Endothelial cell of umbilical vein (primary cell): ENCODE results near the gene KCNK1. TPM values are rescaled to one million over a fixed set of nuclear protein-coding genes. Genes with fewer than 3 reads are reported as not detected.

ENCODE experiments used
- BruUV-seq: library from RNA; stranded (reverse); fragments of 400-500 nt; replicated peaks from 2 replicates; lab custom pipeline; 2021; lab: Mats Ljungman, UMichigan
- CTCF ChIA-PET: fragments of 300-600, 350-600 bp; sonication (Branson Sonifier 250); formaldehyde crosslinking; loops from one replicate; lab custom pipeline; 2021; ENCODE audit warnings: antibody characterized with exemption, inconsistent platforms; lab: Charles Lee
- POLR2A ChIA-PET: fragments of 300-600, 350-600 bp; sonication (Branson Sonifier 250); formaldehyde crosslinking; loops from one replicate; lab custom pipeline; 2021; ENCODE audit warnings: antibody characterized with exemption, inconsistent platforms; lab: Charles Lee
- DNase-seq: peaks from one replicate; pipeline ENCODE4 v3.0.0-alpha.2; 2011; ENCODE audit warnings: low read depth, low spot score
- FAIRE-seq: peaks from 2 replicates; lab custom pipeline; 2011; peaks lifted over from hg19 to GRCh38; lab: Jason Lieb, UNC
- H2AFZ ChIP-seq: 2 replicates; pipeline ENCODE4 v1.6.0; 2012; ENCODE audit warnings: low read depth, low read length, control low read depth, inconsistent platforms
- H3K27ac ChIP-seq: 2 replicates; pipeline ENCODE4 v1.5.1; 2011; ENCODE audit warnings: low read depth, mild to moderate bottlenecking, control low read depth, low read length, moderate library complexity; ENCODE audit not compliant: insufficient read depth
- H3K27me3 ChIP-seq, 2 experiments: 2 replicates each; pipeline versions ENCODE4 v1.6.0 to v1.6.1; 2011; ENCODE audit warnings: low read length in 2 of 2, mixed read lengths in 1 of 2; ENCODE audit not compliant: control insufficient read depth in 2 of 2, insufficient read depth in 2 of 2
- H3K36me3 ChIP-seq, 2 experiments: 2 replicates in 1 of 2; 3 replicates in 1 of 2; pipeline ENCODE4 v1.5.1; 2011; ENCODE audit warnings: low read length in 2 of 2, mild to moderate bottlenecking in 1 of 2, moderate library complexity in 1 of 2; ENCODE audit not compliant: control insufficient read depth in 2 of 2, insufficient read depth in 2 of 2; ENCODE audit errors: extremely low read depth in 1 of 2
- H3K4me1 ChIP-seq: 3 replicates; pipeline ENCODE4 v1.5.1; 2011; ENCODE audit warnings: mild to moderate bottlenecking, low read length; ENCODE audit not compliant: control insufficient read depth, insufficient read depth; ENCODE audit errors: extremely low read depth
- H3K4me2 ChIP-seq: 2 replicates; pipeline ENCODE4 v1.6.1; 2011; ENCODE audit warnings: low read length, control low read depth, mixed read lengths; ENCODE audit not compliant: insufficient read depth
- H3K4me3 ChIP-seq, 3 experiments: fragments of 200-600 bp in 1 of 3; sonication (generic), shearing (Covaris generic) in 1 of 3; replicated peaks in 1 of 3; 2 replicates each; pipeline ENCODE4 v1.5.1; 2011 to 2016; ENCODE audit warnings: control low read depth in 3 of 3, low read length in 3 of 3, mild to moderate bottlenecking in 2 of 3, inconsistent platforms in 1 of 3, low read depth in 1 of 3, moderate library complexity in 1 of 3; ENCODE audit not compliant: insufficient read depth in 1 of 3
- H3K79me2 ChIP-seq: 2 replicates; pipeline ENCODE4 v1.6.0; 2012; ENCODE audit warnings: low read length, inconsistent platforms; ENCODE audit not compliant: control insufficient read depth, insufficient read depth
- H3K9ac ChIP-seq: replicated peaks from 2 replicates; pipeline ENCODE3; 2011; ENCODE audit warnings: low read length, control low read depth; ENCODE audit not compliant: insufficient read depth; ENCODE audit errors: extremely low read depth
- H3K9me1 ChIP-seq: replicated peaks from 3 replicates; pipeline ENCODE4 v1.6.0; 2011; ENCODE audit warnings: mild to moderate bottlenecking, low read length; ENCODE audit not compliant: control insufficient read depth, insufficient read depth; ENCODE audit errors: extremely low read depth
- H3K9me3 ChIP-seq: replicated peaks from 2 replicates; pipeline ENCODE4 v1.5.1; 2012; ENCODE audit warnings: low read length, inconsistent platforms; ENCODE audit not compliant: control insufficient read depth, insufficient read depth
- H4K20me1 ChIP-seq: replicated peaks from 2 replicates; pipeline ENCODE3; 2011; ENCODE audit warnings: mild to moderate bottlenecking, low read length; ENCODE audit not compliant: control insufficient read depth, insufficient read depth; ENCODE audit errors: extremely low read depth
- EZH2 ChIP-seq: IDR thresholded peaks from 2 replicates; pipeline ENCODE4 v1.6.1; 2012; ENCODE audit warnings: borderline replicate concordance, low read depth, mild to moderate bottlenecking, moderate library complexity, low read length, inconsistent platforms; ENCODE audit not compliant: severe bottlenecking
- GATA2 ChIP-seq: IDR thresholded peaks from 2 replicates; pipeline ENCODE4 v1.7.0; 2011; ENCODE audit warnings: low read depth, mild to moderate bottlenecking, moderate library complexity, mixed read lengths, low read length; ENCODE audit not compliant: insufficient read length, insufficient read depth
- MYC ChIP-seq: IDR thresholded peaks from one replicate; pipeline ENCODE4 v1.6.1; 2011; ENCODE audit warnings: mild to moderate bottlenecking, low read depth, low read length
- POLR2A ChIP-seq: IDR thresholded peaks from 2 replicates; pipeline ENCODE4 v1.6.1; 2012; ENCODE audit warnings: low read depth, mild to moderate bottlenecking, control low read depth, low read length
- POLR2AphosphoS5 ChIP-seq: IDR thresholded peaks from 2 replicates; pipeline ENCODE4 v1.6.1; 2012; ENCODE audit warnings: low read depth, mild to moderate bottlenecking, control low read depth, low read length, moderate library complexity; ENCODE audit not compliant: insufficient read depth
- dilution Hi-C: fragments of 300-500 bp; cut with MboI; formaldehyde crosslinking; loops from one replicate; pipeline ENCODE4 v1.15.0; 2019; ENCODE audit warnings: low sequenced_read_pairs; ENCODE audit not compliant: extremely low pct_ligation_motif_present
- intact Hi-C: fragments of 100-400 bp; cut with micrococcal nuclease; formaldehyde crosslinking; loops from one replicate; pipeline ENCODE4 v1.10.0; 2022
- polyA plus RNA-seq, 4 experiments: library from polyadenylated mRNA; depleted of rRNA in 3 of 4; stranded (reverse) in 3 of 4; unstranded in 1 of 4; fragments of >200 nt; gene quantifications; 2 replicates each; pipeline versions ENCODE4 v1.2.1 to v1.2.3, GENCODE V29; 2011 to 2012; ENCODE audit warnings: missing spikeins in 1 of 4
- total RNA-seq: library from RNA; stranded (reverse); gene quantifications from 2 replicates; pipeline ENCODE4 v1.2.3, GENCODE V29; 2021
- TF ChIP-seq, protein P1 (sequence below): IDR thresholded peaks from 2 replicates; pipeline ENCODE4 v1.6.1; 2011; ENCODE audit not compliant: insufficient read depth, insufficient read length
- TF ChIP-seq, protein P2 (sequence below), 2 donors: IDR thresholded peaks; 1 replicate in 1 of 2; 2 replicates in 1 of 2; pipeline ENCODE4 v1.5.1; 2011; ENCODE audit warnings: low read length in 2 of 2, mild to moderate bottlenecking in 2 of 2, moderate library complexity in 2 of 2, control low read depth in 1 of 2, inconsistent platforms in 1 of 2, low read depth in 1 of 2; ENCODE audit not compliant: insufficient read depth in 1 of 2; ENCODE audit errors: extremely low read depth in 1 of 2

Gene KCNK1
- total and polyA plus RNA-seq, 2 donors (not counting 3 experiments of a cell fraction or from before 2014, with no cell fraction given): 0.83 to 2.8 TPM

DNA sequence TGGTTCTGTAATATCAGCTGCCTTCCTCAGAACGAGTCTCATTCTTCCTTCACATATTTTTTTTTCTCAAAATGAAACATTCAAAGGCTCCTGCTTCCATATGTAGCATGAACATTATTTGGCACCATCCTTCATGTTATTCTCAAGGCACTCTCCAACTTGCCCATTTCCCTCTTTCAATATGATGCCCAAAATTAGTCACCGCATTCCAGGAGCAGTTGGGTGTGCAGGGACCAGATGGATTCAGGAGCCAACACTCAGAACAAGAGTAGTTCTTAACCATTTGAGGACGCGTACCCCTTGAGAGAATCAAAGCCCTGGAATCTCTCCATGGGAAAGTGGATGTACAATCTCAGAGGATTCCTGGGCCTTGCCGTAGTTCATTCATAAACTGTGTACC is 50.3 kb downstream of the KCNK1 start:
- no peak overlapping the region for H3K4me2 ChIP-seq
- no peaks in the 10 kb centered on the region for H3K79me2 ChIP-seq
- ChIA-PET CTCF (no interaction called here), POLR2A (no interaction called here)
- DNase-seq (no peak), FAIRE-seq (no peak)
- no peaks in the 10 kb centered on the region for H4K20me1 ChIP-seq
- H3K9ac ChIP-seq: no peak overlapping the region
- no peaks in the 10 kb centered on the region for H3K9me1 ChIP-seq
- TF ChIP-seq POLR2A: no peak
- TF ChIP-seq, protein P1, sequence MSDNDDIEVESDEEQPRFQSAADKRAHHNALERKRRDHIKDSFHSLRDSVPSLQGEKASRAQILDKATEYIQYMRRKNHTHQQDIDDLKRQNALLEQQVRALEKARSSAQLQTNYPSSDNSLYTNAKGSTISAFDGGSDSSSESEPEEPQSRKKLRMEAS: no peak
- TF ChIP-seq EZH2: no peak
- TF ChIP-seq, protein P2, sequence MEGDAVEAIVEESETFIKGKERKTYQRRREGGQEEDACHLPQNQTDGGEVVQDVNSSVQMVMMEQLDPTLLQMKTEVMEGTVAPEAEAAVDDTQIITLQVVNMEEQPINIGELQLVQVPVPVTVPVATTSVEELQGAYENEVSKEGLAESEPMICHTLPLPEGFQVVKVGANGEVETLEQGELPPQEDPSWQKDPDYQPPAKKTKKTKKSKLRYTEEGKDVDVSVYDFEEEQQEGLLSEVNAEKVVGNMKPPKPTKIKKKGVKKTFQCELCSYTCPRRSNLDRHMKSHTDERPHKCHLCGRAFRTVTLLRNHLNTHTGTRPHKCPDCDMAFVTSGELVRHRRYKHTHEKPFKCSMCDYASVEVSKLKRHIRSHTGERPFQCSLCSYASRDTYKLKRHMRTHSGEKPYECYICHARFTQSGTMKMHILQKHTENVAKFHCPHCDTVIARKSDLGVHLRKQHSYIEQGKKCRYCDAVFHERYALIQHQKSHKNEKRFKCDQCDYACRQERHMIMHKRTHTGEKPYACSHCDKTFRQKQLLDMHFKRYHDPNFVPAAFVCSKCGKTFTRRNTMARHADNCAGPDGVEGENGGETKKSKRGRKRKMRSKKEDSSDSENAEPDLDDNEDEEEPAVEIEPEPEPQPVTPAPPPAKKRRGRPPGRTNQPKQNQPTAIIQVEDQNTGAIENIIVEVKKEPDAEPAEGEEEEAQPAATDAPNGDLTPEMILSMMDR (IDR thresholded peaks at IDR 0.05; ENCODE audit: extremely low read depth in 1 of 2, insufficient read depth in 1 of 2, low read depth in 1 of 2, low read length in 2 of 2): no peak
- TF ChIP-seq MYC: no peak
- no peak for TF ChIP-seq POLR2AphosphoS5
- TF ChIP-seq GATA2: no peak
- H3K4me3 ChIP-seq: no peak overlapping the region
- no peaks in the 10 kb centered on the region for H3K36me3 ChIP-seq
- H3K27me3 ChIP-seq: no peaks in the 10 kb centered on the region
- intact Hi-C loops: no loop called here
- H3K27ac ChIP-seq: no peak overlapping the region
- dilution Hi-C loops: no loop called here
- no TSS peak for BruUV-seq
- H3K9me3 ChIP-seq: no peaks in the 10 kb centered on the region
- no peaks in the 10 kb centered on the region for H3K4me1 ChIP-seq
- H2AFZ ChIP-seq: no peak overlapping the region
